Liver (tissue), 9 donors: ENCODE results near the gene KSR2. TPM values are rescaled to one million over a fixed set of nuclear protein-coding genes. Genes with fewer than 3 reads are reported as not detected.

Source experiments
- DNase-seq: peaks from one replicate; pipeline ENCODE4 v3.0.0-alpha.2; 2017; ENCODE audit warnings: low spot score
- H3K27ac ChIP-seq, 2 donors: one replicate each; pipeline ENCODE4 v1.7.0; 2013; ENCODE audit warnings: inconsistent platforms in 2 of 2, low read length in 2 of 2, control low read depth in 1 of 2, low read depth in 1 of 2, mild to moderate bottlenecking in 1 of 2
- H3K27me3 ChIP-seq, 4 donors: one replicate each; pipeline versions ENCODE4 v1.6.1 to v1.7.0; 2013; ENCODE audit warnings: low read length in 3 of 4, inconsistent platforms in 1 of 4, mild to moderate bottlenecking in 1 of 4, moderate library complexity in 1 of 4; ENCODE audit not compliant: control insufficient read depth in 4 of 4, insufficient read depth in 4 of 4
- H3K36me3 ChIP-seq, 4 donors: one replicate each; pipeline versions ENCODE4 v1.6.1 to v1.7.0; 2013; ENCODE audit warnings: low read length in 3 of 4, mild to moderate bottlenecking in 3 of 4, low read depth in 1 of 4, moderate library complexity in 1 of 4; ENCODE audit not compliant: control insufficient read depth in 4 of 4, insufficient read depth in 3 of 4
- H3K4me1 ChIP-seq, 4 donors: one replicate each; pipeline versions ENCODE4 v1.6.1 to v1.7.0; 2013; ENCODE audit warnings: low read length in 3 of 4, mild to moderate bottlenecking in 3 of 4, moderate library complexity in 1 of 4; ENCODE audit not compliant: control insufficient read depth in 4 of 4, insufficient read depth in 4 of 4
- H3K4me3 ChIP-seq, 3 donors: one replicate each; pipeline versions ENCODE4 v1.6.1 to v1.7.0; 2013; ENCODE audit warnings: low read length in 3 of 3, control low read depth in 1 of 3, low read depth in 1 of 3, mild to moderate bottlenecking in 1 of 3
- H3K9ac ChIP-seq, 2 donors: one replicate each; pipeline ENCODE4 v1.7.0; 2013; ENCODE audit warnings: low read length in 2 of 2, mild to moderate bottlenecking in 2 of 2, moderate library complexity in 2 of 2, control low read depth in 1 of 2, low read depth in 1 of 2
- H3K9me3 ChIP-seq, 4 donors: one replicate each; pipeline versions ENCODE4 v1.6.1 to v1.7.0; 2013; ENCODE audit warnings: low read length in 3 of 4; ENCODE audit not compliant: control insufficient read depth in 4 of 4
- ATF3 ChIP-seq: IDR thresholded peaks from 2 replicates; pipeline ENCODE4 v1.6.1; 2016; ENCODE audit warnings: antibody characterized with exemption
- CTCF ChIP-seq: fragments of 150-350 bp; IDR thresholded peaks from 2 replicates; pipeline ENCODE4 v1.5.1; 2017; ENCODE audit warnings: improper control_type of control experiment, low read depth, low read length; ENCODE audit not compliant: missing input control
- EGR1 ChIP-seq, 2 donors: IDR thresholded peaks; 2 replicates each; pipeline ENCODE4 v1.6.1; 2016 to 2018; ENCODE audit warnings: antibody characterized with exemption in 2 of 2, low read depth in 2 of 2
- FOXA1 ChIP-seq: IDR thresholded peaks from 2 replicates; pipeline ENCODE4 v1.6.1; 2016; ENCODE audit warnings: antibody characterized with exemption
- FOXA2 ChIP-seq: IDR thresholded peaks from 2 replicates; pipeline ENCODE4 v1.6.1; 2016; ENCODE audit warnings: antibody characterized with exemption
- GABPA ChIP-seq, 2 donors: IDR thresholded peaks in 1 of 2; conservative IDR thresholded peaks in 1 of 2; 2 replicates each; pipeline ENCODE4 v1.6.1; 2016; ENCODE audit warnings: antibody characterized with exemption in 2 of 2, mild to moderate bottlenecking in 1 of 2, moderate library complexity in 1 of 2
- HNF4A ChIP-seq, 2 donors: conservative IDR thresholded peaks; 2 replicates each; pipeline ENCODE4 v1.6.1; 2016; ENCODE audit warnings: antibody characterized with exemption in 2 of 2, mild to moderate bottlenecking in 2 of 2
- HNF4G ChIP-seq: IDR thresholded peaks from 2 replicates; pipeline ENCODE4 v1.6.1; 2016; ENCODE audit warnings: antibody characterized with exemption
- JUND ChIP-seq, 2 donors: IDR thresholded peaks; 2 replicates each; pipeline ENCODE4 v1.6.1; 2016; ENCODE audit warnings: antibody characterized with exemption in 2 of 2
- MAX ChIP-seq: IDR thresholded peaks from 2 replicates; pipeline ENCODE4 v1.6.1; 2016; ENCODE audit warnings: antibody characterized with exemption
- NR2F2 ChIP-seq: IDR thresholded peaks from 2 replicates; pipeline ENCODE4 v1.6.1; 2016; ENCODE audit warnings: antibody characterized with exemption
- REST ChIP-seq: IDR thresholded peaks from 2 replicates; pipeline ENCODE4 v1.6.1; 2016; ENCODE audit warnings: antibody characterized with exemption, mild to moderate bottlenecking
- RXRA ChIP-seq, 2 donors: IDR thresholded peaks; 2 replicates each; pipeline ENCODE4 v1.6.1; 2017 to 2018; ENCODE audit warnings: antibody characterized with exemption in 2 of 2, mild to moderate bottlenecking in 1 of 2
- SP1 ChIP-seq: IDR thresholded peaks from 2 replicates; pipeline ENCODE4 v1.6.1; 2018; ENCODE audit warnings: antibody characterized with exemption, mild to moderate bottlenecking
- TAF1 ChIP-seq: conservative IDR thresholded peaks from 2 replicates; pipeline ENCODE4 v1.6.1; 2016; ENCODE audit warnings: antibody characterized with exemption, mild to moderate bottlenecking
- YY1 ChIP-seq: IDR thresholded peaks from 2 replicates; pipeline ENCODE4 v1.6.1; 2016; ENCODE audit warnings: antibody characterized with exemption, mild to moderate bottlenecking
- ZBTB33 ChIP-seq: IDR thresholded peaks from 2 replicates; pipeline ENCODE4 v1.6.1; 2016; ENCODE audit warnings: antibody characterized with exemption
- WGBS: extraction: QIAGEN DNeasy Blood & Tissue Kit; methylation state at CpG from one replicate; pipeline ENCODE4 v1.1.7; 2013; 5-methylcytosine and 5-hydroxymethylcytosine counted together
- polyA plus RNA-seq, 2 donors: library from polyadenylated mRNA; stranded (reverse) in 1 of 2; unstranded in 1 of 2; fragments of 200-250 nt in 1 of 2; fragments of >200 nt in 1 of 2; fragmentation: Nextera tagmentation in 1 of 2; extraction: Ambion mirVana in 1 of 2; gene quantifications; one replicate each; pipeline versions ENCODE4 v1.2.1 to v1.2.3, GENCODE V29; 2013 to 2015
- total RNA-seq, 2 donors: library from RNA; depleted of rRNA; stranded (reverse); fragments of >200 nt; gene quantifications; one replicate each; pipeline ENCODE4 v1.2.3, GENCODE V29; 2014
- donor health status: healthy.
- donor health status: healthy.
- donor health status: healthy.
- donor health status: healthy.
- donor health status: healthy.

KSR2 gene
- total and polyA plus RNA-seq, 4 donors: under 0.01 to 0.02 (median under 0.01) TPM; not detected in 1

GRCh38 chr12:117538032-117538690, 430.6 kb downstream of the KSR2 start:
- Histone ChIP-seq H3K4me3 (no peak overlapping the region), H3K36me3 (no peaks in the 10 kb centered on the region), H3K4me1 (no peaks in the 10 kb centered on the region), H3K27ac (no peak overlapping the region), H3K27me3 (no peaks in the 10 kb centered on the region), H3K9me3 (no peaks in the 10 kb centered on the region), H3K9ac (no peak overlapping the region)
- 90% methylated on average over 8 of the region's 8 CpGs for WGBS
- DNase-seq: no peak
- TF ChIP-seq NR2F2 (no peak), GABPA (IDR thresholded peaks at IDR 0.05 in 1 of 2, conservative IDR thresholded peaks at IDR 0.05 in 1 of 2) (no peak), TAF1 (no peak), JUND (IDR thresholded peaks at IDR 0.05) (no peak), HNF4A (conservative IDR thresholded peaks at IDR 0.05) (no peak), HNF4G (no peak), EGR1 (IDR thresholded peaks at IDR 0.05; ENCODE audit: low read depth in 2 of 2) (no peak), ATF3 (no peak), ZBTB33 (no peak), FOXA1 (no peak), REST (no peak)

- no peaks in the 10 kb centered on the region for H3K4me1 ChIP-seq
- H3K9me3 ChIP-seq: no peaks in the 10 kb centered on the region
- WGBS: 82% methylated on average over 6 of the region's 6 CpGs
- H3K9ac ChIP-seq: no peak overlapping the region
- no peaks in the 10 kb centered on the region for H3K27me3 ChIP-seq
- no peak overlapping the region for H3K27ac ChIP-seq
- no peaks in the 10 kb centered on the region for H3K36me3 ChIP-seq
- TF ChIP-seq MAX (no peak), JUND (IDR thresholded peaks at IDR 0.05) (no peak), YY1 (no peak), HNF4A (conservative IDR thresholded peaks at IDR 0.05) (no peak), RXRA (IDR thresholded peaks at IDR 0.05) (no peak), NR2F2 (no peak), ATF3 (no peak), SP1 (no peak), CTCF (no peak), FOXA2 (no peak), GABPA (IDR thresholded peaks at IDR 0.05 in 1 of 2, conservative IDR thresholded peaks at IDR 0.05 in 1 of 2) (no peak), REST (no peak), ZBTB33 (no peak)
- no peak overlapping the region for H3K4me3 ChIP-seq
- no peak for DNase-seq
These were observed 435.1 kb downstream of the KSR2 start for GRCh38 chr12:117533687-117534086.
